Stimulated activated CD4-positive, alpha-beta T cell treated with anti-CD3 and anti-CD28 coated beads, Interleukin-4, amount 100 ng/mL, for 48 hours (primary cell): ENCODE results near the gene FRMD4A.
"Not testable (repeated sequence)": the region's sequence is repeated elsewhere in the genome, so short reads cannot be mapped to it uniquely, and the experiment has no call there.

Experiments used
- DNase-seq, 2 donors: peaks; one replicate each; pipeline ENCODE4 v3.0.0-alpha.2; 2020; ENCODE audit warnings: low read depth in 2 of 2

Gene FRMD4A

DNA sequence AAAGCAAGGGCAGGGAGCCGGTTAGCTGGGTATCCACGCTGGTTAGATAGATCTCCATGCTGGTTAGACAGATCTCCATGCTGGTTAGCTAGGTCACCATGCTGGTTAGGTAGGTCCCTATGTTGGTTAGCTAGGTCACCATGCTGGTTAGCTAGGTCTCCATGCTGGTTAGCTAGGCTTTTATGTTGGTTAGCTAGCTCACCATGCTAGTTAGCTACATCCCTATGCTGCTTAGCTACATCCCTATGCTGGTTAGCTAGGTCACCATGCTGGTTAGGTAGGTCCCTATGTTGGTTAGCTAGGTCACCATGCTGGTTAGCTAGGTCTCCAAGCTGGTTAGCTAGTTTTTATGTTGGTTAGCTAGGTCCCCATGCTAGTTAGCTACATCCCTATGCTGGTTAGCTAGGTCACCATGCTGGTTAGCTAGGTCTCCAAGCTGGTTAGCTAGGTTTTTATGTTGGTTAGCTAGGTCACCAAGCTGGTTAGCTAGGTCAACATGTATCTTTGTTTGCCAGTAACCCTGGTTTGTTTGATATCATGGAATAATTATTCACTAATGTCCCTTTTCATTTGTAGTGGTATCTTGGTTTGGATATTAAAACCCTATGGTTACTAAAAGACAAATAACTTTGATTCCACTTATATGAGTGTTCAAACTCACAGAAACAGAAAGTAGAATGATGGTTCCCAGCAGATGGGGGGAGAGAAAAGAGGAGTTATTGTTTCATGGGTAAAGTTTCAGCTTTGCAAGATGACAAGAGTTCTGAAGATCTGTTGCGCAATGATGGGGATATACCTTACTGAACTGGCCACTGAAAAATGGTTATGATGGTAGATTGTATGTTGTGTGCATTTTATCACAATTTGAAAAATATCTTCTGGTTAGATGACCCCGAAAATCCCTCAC, 607.7 kb downstream of the FRMD4A start:
- DNase-seq = no peak

- DNase-seq = no peak
These were observed 609.2 kb downstream of the FRMD4A start for GRCh38 chr10:13721486-13721885.

GRCh38 chr10:13720699-13721098, 610.0 kb downstream of the FRMD4A start:
- no peak for DNase-seq

GRCh38 chr10:13719425-13719824, 611.3 kb downstream of the FRMD4A start:
- no peak for DNase-seq

- DNase-seq = no peak
These were observed 611.9 kb downstream of the FRMD4A start for GRCh38 chr10:13718820-13719219.

- peak in 1 of 2 donors; percentile 23 for DNase-seq
These were observed 612.6 kb downstream of the FRMD4A start for GRCh38 chr10:13717936-13718772.

DNA sequence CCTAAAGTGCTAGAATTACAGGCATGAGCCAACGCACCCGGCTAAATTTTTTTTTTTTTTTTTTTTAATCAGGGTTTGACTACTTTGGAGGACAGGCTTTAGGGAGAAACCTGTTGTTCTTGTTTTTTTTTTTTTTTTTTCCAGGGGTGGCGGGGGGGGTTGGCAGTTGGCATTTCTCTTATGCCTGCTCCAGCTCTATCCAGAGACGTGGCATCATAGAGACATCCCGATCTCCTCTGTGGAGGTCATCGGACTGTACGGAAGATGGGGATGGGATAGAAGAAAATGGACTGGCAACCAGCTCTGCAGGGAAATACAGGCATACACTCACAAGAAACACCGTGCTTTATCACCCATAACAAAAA, 613.2 kb downstream of the FRMD4A start:
- no peak for DNase-seq

GRCh38 chr10:13716081-13717071, 614.3 kb downstream of the FRMD4A start:
- DNase-seq = no peak

GRCh38 chr10:13715596-13715995, 615.1 kb downstream of the FRMD4A start:
- not testable (repeated sequence) for DNase-seq

- DNase-seq = no peak
These were observed 615.6 kb downstream of the FRMD4A start for GRCh38 chr10:13715100-13715499.

DNA sequence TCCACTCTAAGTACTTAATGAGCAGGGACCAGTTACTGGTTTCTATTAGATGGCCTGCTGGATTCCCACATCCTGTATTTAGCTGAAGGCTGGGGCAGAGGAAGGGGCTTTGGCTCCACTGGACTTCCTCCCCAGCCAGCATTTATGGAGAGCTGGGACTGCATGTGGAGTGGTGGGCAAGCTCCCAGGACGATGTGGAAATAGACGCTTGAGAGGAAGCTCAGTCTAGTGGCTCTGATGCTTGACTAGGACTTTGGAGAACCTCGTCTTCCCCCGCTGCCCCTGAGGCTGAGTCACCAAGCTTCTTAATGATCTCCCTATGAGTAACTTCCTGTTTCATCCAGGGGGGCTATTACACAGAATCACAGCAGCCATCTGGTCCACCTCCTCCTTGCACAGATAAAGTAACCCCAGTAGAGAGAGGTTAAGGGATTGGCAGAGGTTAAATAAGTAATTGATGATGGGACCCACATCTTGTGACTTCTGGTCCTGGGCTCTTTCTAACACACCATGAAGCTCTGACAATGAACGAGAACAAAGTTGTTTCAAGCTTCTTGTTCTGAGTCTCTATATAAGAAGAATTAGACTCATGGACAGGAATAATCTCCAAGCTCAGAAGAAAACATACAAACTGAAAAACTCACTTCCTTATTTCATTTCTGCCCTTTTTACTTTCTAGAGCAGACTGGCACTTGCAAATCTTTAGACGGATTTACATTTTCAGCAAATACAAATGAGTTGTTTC, 617.7 kb downstream of the FRMD4A start:
- DNase-seq = no peak

DNA sequence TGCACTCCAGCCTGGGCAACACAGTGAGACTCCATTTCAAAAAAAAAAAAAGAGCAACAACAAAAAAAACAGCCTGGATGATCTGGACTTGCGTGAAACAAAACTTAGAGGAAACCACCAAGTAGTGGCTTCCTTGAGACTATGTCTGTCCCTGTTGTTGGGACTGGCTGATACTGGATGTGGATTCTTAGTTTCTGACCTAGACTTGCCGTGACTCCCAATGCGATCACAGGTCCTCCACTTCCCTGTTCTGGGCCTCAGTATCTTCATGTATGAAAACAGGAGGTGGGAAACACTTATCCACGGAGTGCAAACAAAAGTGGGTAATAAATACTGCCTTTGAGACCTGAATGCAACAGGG, 618.3 kb downstream of the FRMD4A start:
- DNase-seq = no peak

DNA sequence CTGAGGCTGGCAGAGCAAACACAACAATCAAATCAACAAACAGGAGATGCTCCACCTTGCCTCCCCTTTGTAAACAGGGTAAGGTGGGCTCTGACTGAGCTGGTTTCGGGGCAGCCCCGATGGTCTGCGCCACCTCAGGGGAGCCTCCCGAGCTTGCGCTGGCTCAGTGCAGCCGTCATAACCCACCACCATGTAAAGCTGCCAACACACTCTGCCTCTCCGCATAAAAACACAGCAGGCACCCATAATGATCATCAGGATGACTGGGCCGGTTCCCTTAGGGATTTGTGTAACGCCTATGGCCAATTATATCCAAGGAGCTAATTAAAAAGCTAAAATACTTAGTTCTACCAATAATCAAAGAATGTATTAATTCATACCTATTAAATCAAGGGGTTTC, 619.4 kb downstream of the FRMD4A start:
- no peak for DNase-seq

DNA sequence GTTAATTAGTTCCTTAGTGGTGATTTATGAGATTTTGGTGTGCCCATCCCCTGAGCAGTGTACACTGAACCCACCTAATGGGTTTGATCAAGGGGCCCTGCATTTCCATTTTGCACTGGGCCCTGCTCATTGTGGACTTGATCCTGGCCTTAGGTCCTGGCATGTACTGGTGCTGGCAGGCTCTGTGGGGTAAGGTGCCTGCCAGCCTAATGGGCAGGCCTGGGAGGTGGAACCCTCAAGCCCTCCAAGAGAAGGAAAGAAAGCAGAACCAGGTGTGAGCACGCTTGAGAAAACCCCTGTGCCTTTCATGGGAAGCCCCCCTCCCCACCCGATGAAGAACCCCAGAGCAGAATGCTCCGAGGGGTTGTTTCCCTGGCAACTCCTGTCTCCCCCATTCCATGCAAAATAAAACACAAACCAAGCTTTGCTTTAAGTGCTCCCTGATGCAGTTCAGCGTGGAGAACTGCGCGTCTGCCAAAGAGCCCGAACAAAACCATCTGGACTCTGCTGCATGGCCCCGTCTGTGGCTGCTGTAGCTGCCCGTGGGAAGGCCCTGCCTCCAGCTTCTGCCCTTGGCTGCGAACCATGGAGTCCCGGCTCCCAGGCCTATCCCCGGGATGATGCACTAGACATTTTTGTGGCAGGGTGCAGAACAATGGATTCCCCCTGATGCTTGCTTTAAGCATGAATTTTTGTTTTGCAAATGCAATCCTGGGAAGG, 620.6 kb downstream of the FRMD4A start:
- DNase-seq = no peak

- DNase-seq = no peak
These were observed 622.3 kb downstream of the FRMD4A start for GRCh38 chr10:13708256-13708990.

DNA sequence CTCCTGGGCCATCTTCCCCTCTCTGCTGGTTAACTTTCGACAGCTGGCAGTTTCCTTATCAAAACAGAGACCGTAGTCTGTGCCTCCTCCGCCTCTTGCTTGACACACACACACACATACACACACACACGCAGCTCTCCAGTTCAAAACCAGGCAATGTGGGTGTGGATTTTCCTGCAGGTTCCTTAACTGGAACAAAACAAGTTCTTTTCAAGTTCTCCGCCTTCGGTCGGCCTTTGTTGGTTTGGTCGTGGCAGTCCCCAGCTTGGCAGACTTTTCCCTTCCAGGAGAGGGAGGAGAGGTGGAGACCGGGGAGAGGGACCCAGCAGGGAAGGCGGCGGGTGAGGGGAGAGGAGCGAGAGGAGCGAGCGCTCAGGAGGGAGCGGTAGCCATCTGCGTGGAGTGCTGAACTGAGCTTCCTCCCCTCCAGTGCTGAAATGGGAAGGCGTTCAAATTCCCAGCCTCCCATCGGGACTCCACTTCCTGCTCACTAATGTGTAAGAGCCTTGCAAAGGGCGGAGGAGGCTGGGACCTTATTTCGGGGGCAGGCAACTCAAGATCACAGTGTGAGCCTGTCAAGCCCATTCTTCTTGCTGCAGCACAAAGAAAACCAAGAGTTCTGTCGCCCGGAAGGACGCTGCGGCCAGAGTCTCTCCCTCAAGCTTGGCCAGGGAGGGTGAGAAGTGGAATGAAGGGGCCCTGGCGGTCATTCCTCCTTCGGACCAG, 623.4 kb downstream of the FRMD4A start:
- DNase-seq = peak in 1 of 2 donors; percentile 16

- no peak for DNase-seq
These were observed 624.1 kb downstream of the FRMD4A start for GRCh38 chr10:13706604-13707003.

DNA sequence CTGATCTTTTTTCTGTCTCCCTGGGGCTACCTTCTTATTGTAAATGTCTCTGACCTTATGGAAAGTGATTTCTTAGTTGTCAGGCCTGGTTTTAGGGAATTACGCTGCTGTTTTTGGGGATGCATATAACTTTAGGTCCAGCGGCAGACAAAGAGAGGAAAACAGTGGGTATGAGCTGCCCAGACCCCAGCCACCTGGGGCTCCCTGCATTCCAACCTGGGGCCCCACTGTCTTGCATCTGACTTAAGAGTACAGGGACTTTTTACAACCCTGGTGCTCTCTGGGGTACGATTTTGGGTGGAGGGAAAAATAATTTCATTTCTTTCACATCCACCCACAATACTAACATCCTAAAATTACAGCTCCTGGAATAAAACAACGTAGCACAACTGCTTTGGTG, 624.5 kb downstream of the FRMD4A start:
- no peak for DNase-seq
